ENCODE measurements around the gene USP36. TPM values are rescaled to one million over a fixed set of nuclear protein-coding genes. Genes with fewer than 3 reads are reported as not detected.

Gene USP36
- total RNA-seq, 1 experiment from 2014 or later, result 37.5 TPM

- Histone ChIP-seq H3K36me3 (ENCODE audit: low read depth, low read length) (peaks cover 3% of the 10 kb centered on the region; the same call in 1 of the 2 replicates), H4K20me1 (ENCODE audit: low read length) (no peaks in the 10 kb centered on the region), H3K4me1 (ENCODE audit: insufficient read depth, low read length) (no peaks in the 10 kb centered on the region), H3K4me3 (ENCODE audit: low read length) (no peak overlapping the region), H3K9me2 (replicated peaks; ENCODE audit: low read length) (no peaks in the 10 kb centered on the region), H3K9ac (ENCODE audit: low read length) (no peak overlapping the region), H3K79me2 (ENCODE audit: low read length) (no peaks in the 10 kb centered on the region), H3F3A (ENCODE audit: low read length, unreplicated experiment) (no peaks in the 10 kb centered on the region), H3K27me3 (ENCODE audit: low read length) (no peaks in the 10 kb centered on the region), H3K27ac (ENCODE audit: low read length) (no peak overlapping the region), H3K9me3 (ENCODE audit: low read length) (no peaks in the 10 kb centered on the region), H2AFZ (ENCODE audit: low read length) (no peak overlapping the region), H3K4me2 (ENCODE audit: low read length) (no peak overlapping the region)
- TF ChIP-seq EZH2phosphoT487 (IDR thresholded peaks at IDR 0.05; ENCODE audit: borderline replicate concordance, low read length), result no peak
- TF ChIP-seq EZH2 (IDR thresholded peaks at IDR 0.05; ENCODE audit: low read length, unreplicated experiment), result no peak
- TF ChIP-seq, protein P1, sequence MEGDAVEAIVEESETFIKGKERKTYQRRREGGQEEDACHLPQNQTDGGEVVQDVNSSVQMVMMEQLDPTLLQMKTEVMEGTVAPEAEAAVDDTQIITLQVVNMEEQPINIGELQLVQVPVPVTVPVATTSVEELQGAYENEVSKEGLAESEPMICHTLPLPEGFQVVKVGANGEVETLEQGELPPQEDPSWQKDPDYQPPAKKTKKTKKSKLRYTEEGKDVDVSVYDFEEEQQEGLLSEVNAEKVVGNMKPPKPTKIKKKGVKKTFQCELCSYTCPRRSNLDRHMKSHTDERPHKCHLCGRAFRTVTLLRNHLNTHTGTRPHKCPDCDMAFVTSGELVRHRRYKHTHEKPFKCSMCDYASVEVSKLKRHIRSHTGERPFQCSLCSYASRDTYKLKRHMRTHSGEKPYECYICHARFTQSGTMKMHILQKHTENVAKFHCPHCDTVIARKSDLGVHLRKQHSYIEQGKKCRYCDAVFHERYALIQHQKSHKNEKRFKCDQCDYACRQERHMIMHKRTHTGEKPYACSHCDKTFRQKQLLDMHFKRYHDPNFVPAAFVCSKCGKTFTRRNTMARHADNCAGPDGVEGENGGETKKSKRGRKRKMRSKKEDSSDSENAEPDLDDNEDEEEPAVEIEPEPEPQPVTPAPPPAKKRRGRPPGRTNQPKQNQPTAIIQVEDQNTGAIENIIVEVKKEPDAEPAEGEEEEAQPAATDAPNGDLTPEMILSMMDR (conservative IDR thresholded peaks at IDR 0.05; ENCODE audit: low read depth, low read length), result no peak
- ATAC-seq (no peak), DNase-seq (no peak)
- POLR2A ChIA-PET (ENCODE audit: unreplicated experiment), result no interaction called here
- CTCF ChIA-PET, result no interaction called here
- intact Hi-C loops (cut with micrococcal nuclease), result no loop called here
- no TSS peak for BruUV-seq (replicated peaks)
Measured at GRCh38 chr17:78855561-78856165, 15.0 kb upstream of the USP36 start.

- H3K36me3 ChIP-seq (ENCODE audit: low read depth, low read length), result peaks cover 3% of the 10 kb centered on the region; the same call in 1 of the 2 replicates
- POLR2A ChIA-PET (ENCODE audit: unreplicated experiment), result no interaction called here
- no peak overlapping the region for H3K4me3 ChIP-seq (ENCODE audit: low read length)
- H4K20me1 ChIP-seq (ENCODE audit: low read length), result no peaks in the 10 kb centered on the region
- DNase-seq (no peak), ATAC-seq (no peak)
- no peak overlapping the region for H3K4me2 ChIP-seq (ENCODE audit: low read length)
- no peaks in the 10 kb centered on the region for H3K9me2 ChIP-seq (replicated peaks; ENCODE audit: low read length)
- no peak overlapping the region for H2AFZ ChIP-seq (ENCODE audit: low read length)
- no peaks in the 10 kb centered on the region for H3K79me2 ChIP-seq (ENCODE audit: low read length)
- H3K27ac ChIP-seq (ENCODE audit: low read length), result no peak overlapping the region
- no peaks in the 10 kb centered on the region for H3K9me3 ChIP-seq (ENCODE audit: low read length)
- H3K4me1 ChIP-seq (ENCODE audit: insufficient read depth, low read length), result no peaks in the 10 kb centered on the region
- H3K27me3 ChIP-seq (ENCODE audit: low read length), result no peaks in the 10 kb centered on the region
- intact Hi-C loops (cut with micrococcal nuclease), result no loop called here
- H3F3A ChIP-seq (ENCODE audit: low read length, unreplicated experiment), result no peaks in the 10 kb centered on the region
- TF ChIP-seq EZH2phosphoT487 (IDR thresholded peaks at IDR 0.05; ENCODE audit: borderline replicate concordance, low read length) (no peak), EZH2 (IDR thresholded peaks at IDR 0.05; ENCODE audit: low read length, unreplicated experiment) (no peak)
- TF ChIP-seq, protein P1 (conservative IDR thresholded peaks at IDR 0.05; ENCODE audit: low read depth, low read length), result no peak
- no peak overlapping the region for H3K9ac ChIP-seq (ENCODE audit: low read length)
- CTCF ChIA-PET, result no interaction called here
- no TSS peak for BruUV-seq (replicated peaks)
Measured at GRCh38 chr17:78854508-78854907, 13.9 kb upstream of the USP36 start.

GRCh38 chr17:78853926-78854394, 13.3 kb upstream of the USP36 start:
- Histone ChIP-seq H3K27me3 (ENCODE audit: low read length) (no peaks in the 10 kb centered on the region), H3K4me3 (ENCODE audit: low read length) (no peak overlapping the region), H3K27ac (ENCODE audit: low read length) (no peak overlapping the region), H3F3A (ENCODE audit: low read length, unreplicated experiment) (no peaks in the 10 kb centered on the region), H3K36me3 (ENCODE audit: low read depth, low read length) (peaks cover 3% of the 10 kb centered on the region; the same call in 1 of the 2 replicates), H3K4me2 (ENCODE audit: low read length) (no peak overlapping the region), H2AFZ (ENCODE audit: low read length) (no peak overlapping the region), H3K79me2 (ENCODE audit: low read length) (no peaks in the 10 kb centered on the region), H4K20me1 (ENCODE audit: low read length) (no peaks in the 10 kb centered on the region), H3K9ac (ENCODE audit: low read length) (no peak overlapping the region), H3K4me1 (ENCODE audit: insufficient read depth, low read length) (no peaks in the 10 kb centered on the region), H3K9me2 (replicated peaks; ENCODE audit: low read length) (no peaks in the 10 kb centered on the region), H3K9me3 (ENCODE audit: low read length) (no peaks in the 10 kb centered on the region)
- ChIA-PET CTCF (no interaction called here), POLR2A (ENCODE audit: unreplicated experiment) (no interaction called here)
- no peak for ATAC-seq
- DNase-seq, result no peak
- TF ChIP-seq EZH2 (IDR thresholded peaks at IDR 0.05; ENCODE audit: low read length, unreplicated experiment), result no peak
- TF ChIP-seq, protein P1 (conservative IDR thresholded peaks at IDR 0.05; ENCODE audit: low read depth, low read length), result no peak
- no peak for TF ChIP-seq EZH2phosphoT487 (IDR thresholded peaks at IDR 0.05; ENCODE audit: borderline replicate concordance, low read length)
- intact Hi-C loops (cut with micrococcal nuclease), result no loop called here
- TSS peak; percentile 55 for BruUV-seq (replicated peaks)
